Activated CD4-positive, CD25-positive, alpha-beta regulatory T cell treated with anti-CD3 and anti-CD28 coated beads, Interleukin-2, amount 50 U/mL, for 24 hours (primary cell): ENCODE measurements around the gene SLC25A26.
"Not testable (repeated sequence)": the region's sequence is repeated elsewhere in the genome, so short reads cannot be mapped to it uniquely, and the experiment has no call there.

Source experiments
- ATAC-seq, 2 donors: fragments of 150-1000 bp; cut with Tn5 transposase; one replicate each; pipeline ENCODE4 v1.10.0; 2021; ENCODE audit warnings: mild to moderate bottlenecking in 1 of 2, moderate library complexity in 1 of 2

The SLC25A26 gene

DNA sequence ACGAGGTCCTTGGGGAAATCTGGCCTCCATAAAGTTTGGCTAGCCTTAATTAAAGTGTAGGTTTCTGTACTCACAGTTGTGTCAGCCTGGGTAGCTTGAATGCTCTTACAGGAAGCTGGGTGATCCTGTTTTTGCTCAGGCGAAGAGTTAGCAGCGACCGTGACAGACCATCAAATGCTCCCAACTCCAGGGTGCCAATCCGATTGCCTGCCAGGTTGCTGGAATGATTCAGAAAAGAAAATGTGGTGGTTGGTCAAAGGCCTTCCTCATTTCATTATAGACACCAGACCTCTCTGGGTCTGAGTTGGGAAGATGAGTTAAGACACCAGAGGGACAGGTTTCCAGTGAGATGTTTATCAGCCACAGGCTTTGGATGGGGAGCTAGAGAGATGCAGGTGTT lies 194.0 kb downstream of the SLC25A26 start:
- ATAC-seq = no peak

DNA sequence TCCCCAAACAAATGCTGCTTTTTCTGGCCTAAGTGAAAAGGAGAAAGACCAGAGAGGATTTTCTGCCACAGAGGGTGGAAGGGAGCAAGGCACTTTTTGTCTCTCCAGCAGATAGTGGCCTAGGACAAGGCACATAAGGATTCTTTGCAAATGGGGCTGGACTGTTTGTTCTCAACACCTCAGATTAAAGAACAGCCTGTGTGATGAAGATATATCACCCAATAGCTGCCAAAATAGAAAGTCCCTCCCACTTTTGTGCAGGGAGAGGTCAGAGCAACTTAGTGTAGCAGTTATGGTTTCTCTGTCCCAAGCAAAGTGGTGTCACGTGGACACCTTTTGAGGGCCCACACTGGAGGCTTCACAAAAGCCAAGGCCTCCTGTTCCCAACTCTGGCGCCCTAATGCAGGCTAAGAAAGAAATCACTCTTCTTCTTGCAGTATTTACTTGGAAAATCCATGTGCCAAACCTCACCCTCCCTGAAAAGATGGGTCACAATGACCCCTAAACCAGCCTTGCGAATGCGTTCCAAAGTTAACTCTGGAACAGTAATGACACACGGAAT lies 195.1 kb downstream of the SLC25A26 start:
- no peak for ATAC-seq

DNA sequence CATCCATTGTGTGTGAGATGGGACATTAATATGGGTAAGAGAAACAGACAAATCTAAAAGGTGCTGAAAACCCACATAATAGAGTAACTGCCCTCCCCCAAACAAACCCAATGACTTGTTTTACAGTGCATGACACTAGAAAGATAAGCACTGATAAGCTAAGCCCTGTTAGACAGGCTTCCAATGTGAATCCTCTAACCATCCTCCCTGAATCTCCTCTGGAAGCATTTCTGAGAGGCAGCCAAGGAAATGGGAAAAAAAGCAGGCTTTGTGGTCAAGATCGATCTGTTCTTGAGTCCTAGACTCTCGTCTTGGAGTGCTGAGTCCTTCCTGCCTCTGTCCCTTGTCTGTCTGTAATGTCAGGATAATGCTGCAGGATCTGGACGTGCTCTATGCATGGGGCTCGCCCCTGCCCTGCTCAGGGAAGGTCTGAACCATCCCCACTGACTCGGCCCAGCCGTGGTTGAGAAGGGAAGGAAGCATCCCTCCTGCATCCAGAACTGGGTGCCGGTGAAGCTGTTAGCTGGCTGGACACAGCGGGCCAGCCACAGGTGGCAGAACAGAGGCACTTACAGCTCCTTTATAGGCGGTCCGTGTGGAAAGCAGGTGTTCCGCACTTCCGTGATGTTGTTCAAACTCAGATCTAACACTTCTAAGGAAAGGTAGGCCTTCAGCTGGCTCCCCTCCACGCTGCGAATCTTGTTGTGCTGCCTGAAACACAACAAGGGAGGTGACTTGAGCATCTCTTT lies 195.9 kb downstream of the SLC25A26 start:
- ATAC-seq = no peak

DNA sequence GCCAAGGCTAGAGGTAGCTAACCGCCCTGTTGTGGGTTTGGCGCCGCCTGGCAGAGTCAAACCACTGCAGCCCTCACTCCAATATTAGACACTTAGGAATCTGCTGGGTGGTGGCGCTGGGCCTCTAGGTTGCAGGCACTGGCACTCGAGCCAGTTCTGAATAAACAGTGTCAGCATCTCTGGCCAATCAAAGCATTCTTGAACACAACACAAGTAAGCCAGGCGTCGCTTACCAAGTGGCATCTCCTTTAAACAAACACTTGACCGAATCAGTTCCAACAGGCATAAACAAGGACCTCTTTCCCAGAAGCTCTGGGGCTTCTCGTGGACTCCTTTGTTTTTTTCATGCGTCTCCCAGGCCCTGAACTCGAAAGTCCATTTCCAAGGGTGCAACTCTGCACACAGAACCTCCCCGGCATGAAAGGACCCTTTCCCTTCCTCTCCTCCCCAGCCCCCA lies 197.7 kb downstream of the SLC25A26 start:
- no peak for ATAC-seq

DNA sequence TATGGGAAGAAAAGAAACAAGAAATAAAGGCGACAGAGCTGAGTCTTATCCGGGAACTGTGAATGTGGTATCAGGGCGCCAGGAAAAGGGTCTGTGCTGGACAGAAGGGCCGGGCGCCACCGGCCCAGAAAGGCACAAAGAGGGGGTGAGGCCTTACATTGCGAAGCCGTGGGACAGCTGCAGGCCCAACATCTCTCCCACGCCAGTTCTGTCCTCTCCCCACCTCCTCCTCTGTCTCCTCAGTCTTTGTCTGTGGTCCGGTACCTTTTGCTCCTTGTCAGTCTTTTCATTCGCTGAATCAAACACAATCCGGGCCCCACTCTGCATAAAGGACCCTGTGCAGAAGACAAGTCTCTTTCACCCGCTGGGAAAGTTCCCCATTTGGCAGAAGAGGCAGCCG lies 198.2 kb downstream of the SLC25A26 start:
- ATAC-seq = no peak

DNA sequence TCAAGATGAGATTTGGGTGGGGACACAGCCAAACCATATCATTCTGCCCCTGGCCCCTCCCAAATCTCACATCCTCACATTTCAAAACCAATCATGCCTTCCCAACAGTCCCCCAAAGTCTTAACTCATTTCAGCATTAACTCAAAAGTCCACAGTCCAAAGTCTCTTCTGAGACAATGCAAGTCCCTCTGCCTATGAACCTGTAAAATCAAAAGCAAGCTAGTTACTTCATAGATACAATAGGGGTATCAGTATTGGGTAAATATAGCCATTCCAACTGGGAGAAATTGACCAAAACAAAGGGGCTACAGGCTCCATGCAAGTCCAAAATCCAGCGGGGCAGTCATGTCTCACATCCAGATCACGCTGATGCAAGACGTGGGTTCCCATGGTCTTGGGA lies 200.3 kb downstream of the SLC25A26 start:
- ATAC-seq = not testable (repeated sequence)

DNA sequence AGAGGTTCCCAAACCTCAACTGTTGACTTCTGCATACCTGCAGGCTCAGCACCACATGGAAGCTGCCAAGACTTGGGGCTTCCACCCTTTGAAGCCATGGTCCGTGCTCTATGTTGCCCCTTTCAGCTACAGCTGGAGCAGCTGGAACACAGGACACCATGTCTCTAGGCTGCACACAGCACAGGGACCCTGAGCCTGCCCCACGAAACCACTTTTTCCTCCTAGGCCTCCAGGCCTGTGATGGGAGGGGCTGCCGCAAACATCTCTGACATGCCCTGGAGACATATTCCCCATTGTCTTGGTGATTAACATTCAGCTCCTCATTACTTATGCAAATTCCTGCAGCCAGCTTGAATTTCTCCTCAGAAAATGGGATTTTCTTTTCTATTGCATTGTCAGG lies 201.1 kb downstream of the SLC25A26 start:
- ATAC-seq = not testable (repeated sequence)

DNA sequence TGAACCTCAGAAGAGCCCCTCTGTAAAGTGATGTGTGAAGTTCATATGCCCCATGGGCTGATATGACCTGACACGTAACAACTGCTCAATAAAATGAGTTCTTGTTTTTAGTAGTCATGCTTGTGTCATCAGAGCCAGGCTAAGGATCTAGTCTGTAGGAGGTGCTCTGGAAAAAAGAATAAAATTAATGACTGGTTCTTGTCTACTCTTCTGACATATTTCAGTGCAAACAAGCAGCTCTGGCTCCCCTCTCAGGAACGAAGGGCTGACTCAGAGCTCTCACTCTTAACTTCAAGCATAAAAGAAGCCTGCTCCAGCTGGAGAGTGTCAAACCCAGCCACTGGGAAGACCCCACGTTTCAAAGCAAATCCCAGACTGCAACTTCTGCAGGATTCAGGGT lies 203.0 kb downstream of the SLC25A26 start:
- peak; percentile 74 to 84 for ATAC-seq

DNA sequence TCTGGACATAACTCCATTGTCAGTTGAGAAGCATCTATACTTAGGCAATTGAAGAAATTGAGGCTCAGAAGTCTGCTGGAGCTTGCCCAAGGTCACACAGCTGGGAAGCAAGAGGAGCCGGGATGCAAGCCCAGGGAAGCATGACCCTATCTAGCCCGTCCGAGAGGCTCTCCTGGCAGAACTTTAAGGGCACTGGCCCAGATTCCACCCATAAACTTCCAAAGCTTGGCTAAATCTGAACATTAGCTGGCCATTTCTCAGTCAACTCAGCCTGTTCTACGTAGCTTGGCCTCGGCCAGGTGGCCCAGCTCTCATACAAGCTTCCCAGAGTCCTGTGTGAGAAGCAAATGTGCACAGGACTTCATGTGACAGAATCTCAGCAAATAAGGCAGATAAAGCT lies 204.2 kb downstream of the SLC25A26 start:
- no peak for ATAC-seq

DNA sequence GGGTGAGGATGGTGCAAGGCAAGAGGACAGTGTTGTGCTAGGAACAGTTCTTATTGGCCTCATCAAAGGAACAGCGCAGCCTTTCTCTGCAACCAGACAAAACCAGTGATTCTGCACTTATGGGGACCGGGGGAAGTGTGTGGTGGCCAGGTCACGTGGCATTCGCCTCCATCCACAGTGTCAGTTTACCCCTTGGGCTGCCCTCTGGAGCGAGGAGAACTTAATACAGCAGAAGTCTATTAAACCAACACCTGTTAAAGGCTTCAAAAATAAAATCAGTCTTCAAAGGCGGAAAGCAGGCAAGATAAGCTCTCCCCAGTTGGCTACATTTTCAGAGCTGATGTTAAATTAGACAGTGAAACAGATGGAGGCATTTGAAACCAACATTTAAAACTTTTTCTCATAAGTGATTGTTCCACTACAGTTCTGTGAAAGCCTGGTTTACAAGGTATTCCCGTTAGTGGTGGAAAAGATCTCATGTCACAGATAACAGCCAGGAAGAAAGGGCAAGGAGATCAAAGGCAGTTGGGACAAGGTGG lies 204.8 kb downstream of the SLC25A26 start:
- no peak for ATAC-seq

DNA sequence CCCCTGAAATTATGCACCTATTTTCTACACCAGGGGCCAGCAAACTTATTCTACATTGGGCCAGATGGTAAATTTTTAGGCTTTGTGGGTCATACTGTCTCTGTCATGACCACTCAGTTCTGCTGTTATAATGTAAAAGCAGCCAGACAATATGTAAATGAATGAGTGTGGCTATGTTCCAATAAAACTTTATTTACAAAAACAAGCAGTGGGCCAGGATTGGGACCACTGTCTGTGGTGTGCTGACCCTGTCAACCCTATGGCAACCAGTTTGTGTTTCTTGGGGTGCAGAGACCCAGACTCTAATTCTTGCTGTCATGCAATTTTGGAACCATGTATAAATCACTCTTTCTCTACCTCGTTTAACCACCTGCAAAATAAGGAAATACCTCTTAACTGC lies 205.3 kb downstream of the SLC25A26 start:
- ATAC-seq = no peak

DNA sequence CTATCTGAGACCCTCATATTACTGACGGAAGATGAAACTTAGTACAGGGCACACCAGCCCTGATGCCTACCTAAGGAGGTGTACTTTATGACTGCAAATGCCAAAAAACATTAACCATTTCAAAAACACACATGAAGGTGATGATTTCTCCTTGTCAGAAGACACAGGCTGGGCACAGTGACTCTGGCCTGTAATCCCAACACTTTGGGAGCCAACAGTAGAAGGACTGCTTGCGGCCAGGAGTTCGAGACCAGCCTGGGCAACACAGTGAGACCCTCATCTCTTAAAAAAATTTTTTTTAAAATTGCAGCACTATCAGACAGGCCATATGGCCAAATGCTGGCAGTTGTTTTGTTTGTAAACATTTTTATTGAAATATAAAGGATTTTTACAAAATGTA lies 206.6 kb downstream of the SLC25A26 start:
- no peak for ATAC-seq

DNA sequence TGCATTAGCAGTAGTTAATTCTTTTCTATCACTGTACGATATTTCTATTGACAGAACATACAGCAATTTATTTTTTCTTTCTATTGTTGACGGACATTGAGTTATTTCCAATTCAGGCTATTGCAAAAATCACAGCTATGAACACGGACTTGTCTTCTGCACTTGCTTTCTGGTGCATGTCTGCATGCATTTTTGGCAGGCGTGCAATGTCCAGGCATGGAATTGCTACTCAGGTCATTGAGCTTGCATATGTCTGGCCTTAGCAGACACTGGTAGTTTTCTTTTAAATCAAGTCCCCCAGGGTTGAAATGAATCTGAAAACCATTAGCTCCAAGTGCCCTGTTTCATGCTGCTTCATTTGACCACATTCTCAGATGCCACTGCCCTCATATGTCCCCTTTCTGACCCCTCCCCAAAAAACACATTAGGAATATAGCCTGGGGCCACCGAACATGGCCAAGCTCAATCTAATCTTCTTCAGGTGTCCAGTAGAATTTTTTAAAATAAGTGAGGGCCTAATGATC lies 207.2 kb downstream of the SLC25A26 start:
- ATAC-seq = no peak
